ENCODE measurements around the gene FAM168B.

Gene FAM168B

DNA sequence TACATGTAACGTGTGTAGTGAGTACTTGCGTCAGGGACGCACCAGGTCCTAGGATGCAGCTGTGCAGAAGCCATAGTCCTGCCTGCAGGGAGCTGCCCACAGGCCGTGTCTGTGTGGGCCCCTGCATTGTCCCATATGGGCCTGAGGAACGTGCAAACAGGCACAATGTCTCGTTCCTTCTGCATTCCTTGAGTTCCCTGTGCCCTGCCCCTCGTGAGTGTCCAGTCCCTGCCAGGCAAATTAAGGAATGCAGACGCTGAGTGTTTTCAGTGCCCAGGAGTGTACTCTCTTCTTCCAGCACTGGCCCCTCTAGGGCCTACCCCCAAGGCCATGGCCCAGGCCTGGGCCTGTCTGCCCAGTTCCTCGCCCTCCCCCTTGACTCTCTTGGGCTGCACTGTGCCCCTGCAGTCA, 61.8 kb downstream of the FAM168B start:
- DNase-seq (ENCODE audit: low read depth, low spot score), result no peak
- no peaks in the 10 kb centered on the region for H3K9me3 ChIP-seq (ENCODE audit: low read depth, low read length)

GRCh38 chr2:131030478-131030971, 62.7 kb downstream of the FAM168B start:
- Histone ChIP-seq H3K9ac (ENCODE audit: insufficient read length) (no peak overlapping the region), H3K4me3 (no peak overlapping the region), H3K27ac (no peak overlapping the region), H3K9me3 (ENCODE audit: low read depth, low read length) (no peaks in the 10 kb centered on the region), H3K36me3 (ENCODE audit: insufficient read depth, low read length) (no peaks in the 10 kb centered on the region)
- DNase-seq (ENCODE audit: low read depth, low spot score), result no peak
- TF ChIP-seq FOXP2 (optimal IDR thresholded peaks at IDR 0.05; ENCODE audit: control extremely low read depth, extremely low read length, insufficient read depth) (no peak), POLR2AphosphoS5 (IDR thresholded peaks at IDR 0.05; ENCODE audit: borderline replicate concordance, low read depth, low read length) (no peak), EZH2 (IDR thresholded peaks at IDR 0.05) (no peak)

More for the DNA sequence above, 61.8 kb downstream of the FAM168B start:
- H3K27ac ChIP-seq, result no peak overlapping the region
- no peak overlapping the region for H3K4me3 ChIP-seq
- no peak for TF ChIP-seq POLR2AphosphoS5 (IDR thresholded peaks at IDR 0.05; ENCODE audit: borderline replicate concordance, low read depth, low read length)
- no peak for TF ChIP-seq FOXP2 (optimal IDR thresholded peaks at IDR 0.05; ENCODE audit: control extremely low read depth, extremely low read length, insufficient read depth)
- TF ChIP-seq EZH2 (IDR thresholded peaks at IDR 0.05), result no peak
- H3K36me3 ChIP-seq (ENCODE audit: insufficient read depth, low read length), result no peaks in the 10 kb centered on the region
- H3K9ac ChIP-seq (ENCODE audit: insufficient read length), result no peak overlapping the region

GRCh38 chr2:131029812-131030211, 63.4 kb downstream of the FAM168B start:
- H3K27ac ChIP-seq, result no peak overlapping the region
- H3K36me3 ChIP-seq (ENCODE audit: insufficient read depth, low read length), result no peaks in the 10 kb centered on the region
- H3K9me3 ChIP-seq (ENCODE audit: low read depth, low read length), result no peaks in the 10 kb centered on the region
- no peak overlapping the region for H3K4me3 ChIP-seq
- no peak for DNase-seq (ENCODE audit: low read depth, low spot score)
- no peak for TF ChIP-seq FOXP2 (optimal IDR thresholded peaks at IDR 0.05; ENCODE audit: control extremely low read depth, extremely low read length, insufficient read depth)
- TF ChIP-seq EZH2 (IDR thresholded peaks at IDR 0.05), result no peak
- no peak for TF ChIP-seq POLR2AphosphoS5 (IDR thresholded peaks at IDR 0.05; ENCODE audit: borderline replicate concordance, low read depth, low read length)
- no peak overlapping the region for H3K9ac ChIP-seq (ENCODE audit: insufficient read length)

- Histone ChIP-seq H3K9me3 (ENCODE audit: low read depth, low read length) (no peaks in the 10 kb centered on the region), H3K9ac (ENCODE audit: insufficient read length) (no peak overlapping the region), H3K27ac (no peak overlapping the region), H3K36me3 (ENCODE audit: insufficient read depth, low read length) (no peaks in the 10 kb centered on the region), H3K4me3 (no peak overlapping the region)
- TF ChIP-seq FOXP2 (optimal IDR thresholded peaks at IDR 0.05; ENCODE audit: control extremely low read depth, extremely low read length, insufficient read depth) (no peak), POLR2AphosphoS5 (IDR thresholded peaks at IDR 0.05; ENCODE audit: borderline replicate concordance, low read depth, low read length) (no peak)
- DNase-seq (ENCODE audit: low read depth, low spot score), result no peak
These were observed 65.4 kb downstream of the FAM168B start for GRCh38 chr2:131027566-131028528.

DNA sequence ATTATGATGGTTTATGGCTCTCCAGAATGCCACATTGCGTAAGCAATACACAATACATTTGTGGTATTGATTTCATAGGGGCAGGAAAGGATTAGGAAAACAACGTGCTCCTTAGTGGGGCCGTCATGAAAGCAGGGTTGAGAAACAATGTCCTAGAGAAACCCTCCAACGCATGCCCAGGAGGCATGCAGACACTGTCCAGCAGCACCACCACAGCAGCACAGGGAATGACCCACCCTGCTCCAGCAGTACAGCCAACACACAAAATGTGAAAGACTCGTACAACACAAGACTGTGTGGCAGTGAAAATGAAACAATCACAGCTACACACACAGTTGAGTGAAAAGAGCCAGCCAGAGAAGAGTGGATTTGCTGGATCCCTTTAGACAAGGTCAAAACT, 66.3 kb downstream of the FAM168B start:
- Histone ChIP-seq H3K9ac (ENCODE audit: insufficient read length) (no peak overlapping the region), H3K4me3 (no peak overlapping the region), H3K27ac (no peak overlapping the region), H3K36me3 (ENCODE audit: insufficient read depth, low read length) (no peaks in the 10 kb centered on the region), H3K9me3 (ENCODE audit: low read depth, low read length) (no peaks in the 10 kb centered on the region)
- DNase-seq (ENCODE audit: low read depth, low spot score), result no peak
- TF ChIP-seq FOXP2 (optimal IDR thresholded peaks at IDR 0.05; ENCODE audit: control extremely low read depth, extremely low read length, insufficient read depth) (no peak), POLR2AphosphoS5 (IDR thresholded peaks at IDR 0.05; ENCODE audit: borderline replicate concordance, low read depth, low read length) (no peak), EZH2 (IDR thresholded peaks at IDR 0.05) (no peak)

DNA sequence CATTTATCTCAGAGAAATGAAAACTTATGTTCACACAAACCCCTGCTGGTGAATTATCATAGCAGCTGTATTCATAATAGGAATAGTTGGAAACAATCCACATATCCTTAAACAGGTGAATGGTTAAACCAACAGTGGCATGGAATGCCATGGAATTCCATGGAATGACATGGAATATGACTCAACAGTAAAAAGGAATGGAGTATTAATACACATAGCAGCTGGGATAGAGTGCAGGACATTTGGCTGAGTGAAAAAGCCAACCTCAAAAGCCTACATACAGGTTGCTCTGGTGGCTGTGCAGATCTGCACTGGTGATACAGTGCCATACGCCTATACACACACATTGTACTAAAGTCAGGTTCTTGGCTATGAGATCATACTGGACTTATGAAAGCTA, 69.5 kb downstream of the FAM168B start:
- H3K36me3 ChIP-seq (ENCODE audit: insufficient read depth, low read length), result no peaks in the 10 kb centered on the region
- no peak overlapping the region for H3K27ac ChIP-seq
- no peak overlapping the region for H3K9ac ChIP-seq (ENCODE audit: insufficient read length)
- no peak for DNase-seq (ENCODE audit: low read depth, low spot score)
- TF ChIP-seq POLR2AphosphoS5 (IDR thresholded peaks at IDR 0.05; ENCODE audit: borderline replicate concordance, low read depth, low read length) (no peak), EZH2 (IDR thresholded peaks at IDR 0.05) (no peak), FOXP2 (optimal IDR thresholded peaks at IDR 0.05; ENCODE audit: control extremely low read depth, extremely low read length, insufficient read depth) (no peak)
- H3K4me3 ChIP-seq, result no peak overlapping the region
- H3K9me3 ChIP-seq (ENCODE audit: low read depth, low read length), result no peaks in the 10 kb centered on the region

DNA sequence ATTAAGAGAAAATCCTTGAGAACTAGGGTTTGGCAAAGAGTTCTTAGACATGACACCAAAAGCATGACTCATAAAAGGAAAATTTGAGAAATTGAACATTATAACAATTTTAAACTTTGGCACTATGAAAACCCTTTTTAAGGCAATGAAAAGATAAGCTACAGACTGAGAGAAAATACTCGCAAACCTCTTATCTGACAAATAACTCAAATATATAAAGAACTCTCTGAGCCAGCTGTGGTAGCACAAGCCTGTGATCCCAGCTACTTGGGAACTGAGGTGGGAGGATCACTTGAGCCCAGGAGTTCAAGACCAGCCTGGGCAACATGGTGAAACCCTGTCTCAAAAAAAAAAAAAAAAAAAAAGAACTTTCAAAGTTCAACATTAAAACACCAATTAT, 70.5 kb downstream of the FAM168B start:
- TF ChIP-seq POLR2AphosphoS5 (IDR thresholded peaks at IDR 0.05; ENCODE audit: borderline replicate concordance, low read depth, low read length), result no peak
- no peak for TF ChIP-seq EZH2 (IDR thresholded peaks at IDR 0.05)
- TF ChIP-seq FOXP2 (optimal IDR thresholded peaks at IDR 0.05; ENCODE audit: control extremely low read depth, extremely low read length, insufficient read depth), result no peak
- Histone ChIP-seq H3K9ac (ENCODE audit: insufficient read length) (no peak overlapping the region), H3K9me3 (ENCODE audit: low read depth, low read length) (no peaks in the 10 kb centered on the region), H3K27ac (no peak overlapping the region), H3K4me3 (no peak overlapping the region), H3K36me3 (ENCODE audit: insufficient read depth, low read length) (no peaks in the 10 kb centered on the region)
- no peak for DNase-seq (ENCODE audit: low read depth, low spot score)

- no peak overlapping the region for H3K4me3 ChIP-seq
- no peak for DNase-seq (ENCODE audit: low read depth, low spot score)
- no peak overlapping the region for H3K27ac ChIP-seq
- TF ChIP-seq EZH2 (IDR thresholded peaks at IDR 0.05) (no peak), FOXP2 (optimal IDR thresholded peaks at IDR 0.05; ENCODE audit: control extremely low read depth, extremely low read length, insufficient read depth) (no peak), POLR2AphosphoS5 (IDR thresholded peaks at IDR 0.05; ENCODE audit: borderline replicate concordance, low read depth, low read length) (no peak)
- H3K9ac ChIP-seq (ENCODE audit: insufficient read length), result no peak overlapping the region
- H3K36me3 ChIP-seq (ENCODE audit: insufficient read depth, low read length), result no peaks in the 10 kb centered on the region
- no peaks in the 10 kb centered on the region for H3K9me3 ChIP-seq (ENCODE audit: low read depth, low read length)
These were observed 76.2 kb downstream of the FAM168B start for GRCh38 chr2:131016826-131017741.

Data from SK-N-MC (cell line).